HG03521 (cell line): ENCODE results near the gene ORC2.

Source experiments
- ATAC-seq: cut with Tn5 transposase; IDR thresholded peaks from one replicate; pipeline ENCODE4 v1.9.1; 2021; ENCODE audit warnings: mild to moderate bottlenecking, moderate library complexity; ENCODE audit not compliant: unreplicated experiment

Gene ORC2

DNA sequence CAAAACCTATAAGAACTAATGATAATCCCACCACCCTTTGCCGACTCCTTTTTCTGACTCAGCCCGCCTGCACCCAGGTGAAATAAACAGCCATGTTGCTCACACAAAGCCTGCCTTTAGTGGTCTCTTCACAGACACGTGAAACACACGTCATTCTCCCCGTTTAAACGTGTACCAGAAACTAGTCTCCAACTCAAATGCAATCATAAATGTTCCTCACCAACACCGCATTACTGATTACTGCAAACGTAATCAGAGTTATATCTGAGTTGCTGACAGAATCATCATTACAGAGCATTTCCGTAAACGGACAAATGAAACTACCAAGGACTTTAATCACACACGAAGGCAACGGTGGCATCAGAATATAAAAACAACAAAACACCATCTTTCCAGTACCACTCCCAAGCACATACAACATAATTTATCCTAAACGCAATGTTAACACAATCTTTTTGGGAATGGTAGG lies 100.9 kb downstream of the ORC2 start:
- ATAC-seq = no peak

DNA sequence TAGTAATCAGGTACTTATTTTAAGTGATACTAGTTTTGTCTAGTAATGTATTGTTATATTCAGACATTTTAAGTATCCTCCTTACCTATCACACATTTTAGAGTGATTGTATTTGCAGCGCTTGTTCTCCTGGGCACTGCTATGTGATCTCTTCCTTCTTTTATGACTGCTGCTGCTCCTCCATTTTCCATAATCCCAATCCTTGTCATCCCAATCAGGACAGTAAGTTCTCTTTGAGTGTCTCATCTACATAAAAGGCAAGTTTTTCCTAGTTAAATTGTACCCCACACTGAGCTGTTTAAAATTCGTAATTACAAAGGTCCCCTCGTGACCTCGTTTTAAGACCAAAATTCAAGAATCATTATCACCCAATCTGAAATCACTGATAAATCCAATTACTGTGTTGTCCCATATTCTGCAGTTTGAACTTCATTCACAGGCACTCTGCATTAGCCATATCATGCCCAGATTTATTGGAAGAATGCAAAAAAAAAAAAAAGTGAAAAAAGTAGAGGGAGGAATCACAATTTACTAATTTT lies 101.8 kb downstream of the ORC2 start:
- ATAC-seq = no peak

GRCh38 chr2:200860092-200860795 lies 103.2 kb downstream of the ORC2 start:
- ATAC-seq = no peak
